ENCODE measurements around the gene CELF2. TPM values are rescaled to one million over a fixed set of nuclear protein-coding genes. Genes with fewer than 3 reads are reported as not detected.
"Not testable (repeated sequence)": the region's sequence is repeated elsewhere in the genome, so short reads cannot be mapped to it uniquely, and the experiment has no call there.

CELF2 gene
- total RNA-seq, 4 donors from 2014 or later, result 30.0 to 56.6 (median 43.3) TPM

- Histone ChIP-seq H3K4me1 (peaks cover 2 to 35% of the 10 kb centered on the region in 2 donors), H3K9me3 (no peaks in the 10 kb centered on the region), H3K27ac (no peak overlapping the region), H3K36me3 (no peaks in the 10 kb centered on the region), H3K4me3 (no peak overlapping the region), H3K27me3 (no peaks in the 10 kb centered on the region)
- in situ Hi-C loops (cut with MboI; ENCODE audit: low sequenced_read_pairs in 4 of 4) (no loop called here), intact Hi-C loops (cut with DNase I; ENCODE audit: low total_unique reads) (no loop called here)
- ATAC-seq (no peak), DNase-seq (no peak)
- TF ChIP-seq CTCF (IDR thresholded peaks at IDR 0.05 in 4 of 5, conservative IDR thresholded peaks at IDR 0.05 in 1 of 5) (no peak), POLR2A (IDR thresholded peaks at IDR 0.05) (no peak)
These were observed 103.0 kb downstream of the CELF2 start for GRCh38 chr10:11120711-11121110.

- H3K27me3 ChIP-seq; DNase-seq; ATAC-seq; H3K4me3 ChIP-seq; H3K4me1 ChIP-seq; intact Hi-C loops (cut with DNase I; ENCODE audit: low total_unique reads); H3K36me3 ChIP-seq; H3K9me3 ChIP-seq; H3K27ac ChIP-seq; in situ Hi-C loops (cut with MboI; ENCODE audit: low sequenced_read_pairs in 4 of 4): not testable (repeated sequence)
These were observed 106.2 kb downstream of the CELF2 start for GRCh38 chr10:11123892-11124291.

- no peaks in the 10 kb centered on the region for H3K36me3 ChIP-seq
- ATAC-seq (no peak), DNase-seq (no peak)
- no peak overlapping the region for H3K27ac ChIP-seq
- in situ Hi-C loops (cut with MboI; ENCODE audit: low sequenced_read_pairs in 4 of 4), result no loop called here
- no peak overlapping the region for H3K4me3 ChIP-seq
- intact Hi-C loops (cut with DNase I; ENCODE audit: low total_unique reads), result no loop called here
- H3K4me1 ChIP-seq, result peaks cover 0 to 7% of the 10 kb centered on the region in 2 donors
- H3K9me3 ChIP-seq, result no peaks in the 10 kb centered on the region
- no peaks in the 10 kb centered on the region for H3K27me3 ChIP-seq
- TF ChIP-seq CTCF (IDR thresholded peaks at IDR 0.05 in 4 of 5, conservative IDR thresholded peaks at IDR 0.05 in 1 of 5) (no peak), POLR2A (IDR thresholded peaks at IDR 0.05) (no peak)
These were observed 107.3 kb downstream of the CELF2 start for GRCh38 chr10:11125004-11125403.

- H3K9me3 ChIP-seq; H3K27me3 ChIP-seq; in situ Hi-C loops (cut with MboI; ENCODE audit: low sequenced_read_pairs in 4 of 4); intact Hi-C loops (cut with DNase I; ENCODE audit: low total_unique reads); H3K27ac ChIP-seq; H3K36me3 ChIP-seq; DNase-seq; ATAC-seq; H3K4me1 ChIP-seq; H3K4me3 ChIP-seq: not testable (repeated sequence)
These were observed 109.3 kb downstream of the CELF2 start for GRCh38 chr10:11127017-11127416.

- H3K9me3 ChIP-seq, result no peaks in the 10 kb centered on the region
- intact Hi-C loops (cut with DNase I; ENCODE audit: low total_unique reads), result no loop called here
- peaks cover 0 to 7% of the 10 kb centered on the region in 2 donors for H3K4me1 ChIP-seq
- ATAC-seq (peak; percentile 41 to 70), DNase-seq (peak in 1 of 2 donors; percentile 23)
- in situ Hi-C loops (cut with MboI; ENCODE audit: low sequenced_read_pairs in 4 of 4), result no loop called here
- TF ChIP-seq CTCF (IDR thresholded peaks at IDR 0.05 in 4 of 5, conservative IDR thresholded peaks at IDR 0.05 in 1 of 5) (no peak), POLR2A (IDR thresholded peaks at IDR 0.05) (no peak)
- H3K4me3 ChIP-seq, result no peak overlapping the region
- no peak overlapping the region for H3K27ac ChIP-seq
- no peaks in the 10 kb centered on the region for H3K36me3 ChIP-seq
- no peaks in the 10 kb centered on the region for H3K27me3 ChIP-seq
These were observed 113.5 kb downstream of the CELF2 start for GRCh38 chr10:11131112-11131639.

GRCh38 chr10:11134411-11134810 lies 116.7 kb downstream of the CELF2 start:
- ATAC-seq (no peak), DNase-seq (no peak)
- H3K4me3 ChIP-seq, result no peak overlapping the region
- intact Hi-C loops (cut with DNase I; ENCODE audit: low total_unique reads), result no loop called here
- peaks cover 0 to 6% of the 10 kb centered on the region in 2 donors for H3K4me1 ChIP-seq
- in situ Hi-C loops (cut with MboI; ENCODE audit: low sequenced_read_pairs in 4 of 4), result no loop called here
- TF ChIP-seq CTCF (IDR thresholded peaks at IDR 0.05 in 4 of 5, conservative IDR thresholded peaks at IDR 0.05 in 1 of 5), result no peak
- no peak for TF ChIP-seq POLR2A (IDR thresholded peaks at IDR 0.05)
- H3K27ac ChIP-seq, result no peak overlapping the region
- no peaks in the 10 kb centered on the region for H3K27me3 ChIP-seq
- no peaks in the 10 kb centered on the region for H3K9me3 ChIP-seq
- no peaks in the 10 kb centered on the region for H3K36me3 ChIP-seq
